Muscle of leg (tissue), 11 donors: ENCODE data around the gene SSTR5. TPM values are rescaled to one million over a fixed set of nuclear protein-coding genes. Genes with fewer than 3 reads are reported as not detected.
A peak's percentile ranks its signal among the peaks of the same experiment; 100 is the strongest.

Experiments
- DNase-seq: peaks from one replicate; pipeline ENCODE4 v3.0.0; 2013
- H3K27ac ChIP-seq: one replicate; pipeline ENCODE4 v1.5.1; 2013; ENCODE audit warnings: mild to moderate bottlenecking, low read length, control low read depth
- H3K27me3 ChIP-seq: one replicate; pipeline ENCODE4 v1.6.1; 2013; ENCODE audit warnings: low read length; ENCODE audit not compliant: control insufficient read depth, insufficient read depth
- H3K36me3 ChIP-seq: one replicate; pipeline ENCODE4 v1.6.1; 2013; ENCODE audit warnings: low read length; ENCODE audit not compliant: control insufficient read depth, insufficient read depth
- H3K4me1 ChIP-seq: one replicate; pipeline ENCODE4 v1.6.1; 2013; ENCODE audit warnings: low read length; ENCODE audit not compliant: control insufficient read depth, insufficient read depth
- H3K4me3 ChIP-seq: one replicate; pipeline ENCODE4 v1.5.1; 2013; ENCODE audit warnings: low read length, control low read depth
- H3K9me3 ChIP-seq: replicated peaks from 2 replicates; pipeline ENCODE4 v1.6.1; 2013; ENCODE audit warnings: low read depth, low read length; ENCODE audit not compliant: control insufficient read depth
- WGBS: methylation state at CpG from one replicate; pipeline ENCODE4 v1.1.5; 2013; ENCODE audit warnings: missing lambda C conversion rate; ENCODE audit not compliant: insufficient coverage; 5-methylcytosine and 5-hydroxymethylcytosine counted together
- polyA plus RNA-seq, 8 donors: library from polyadenylated mRNA; unstranded; fragments of 120-200 nt; gene quantifications; one replicate each; pipeline versions ENCODE4 v1.2.1 to v1.2.3, GENCODE V29; 2013; ENCODE audit warnings: inconsistent platforms in 1 of 8, low replicate concordance in 1 of 8; ENCODE audit not compliant: insufficient read length in 8 of 8, insufficient read depth in 1 of 8
- total RNA-seq: library from RNA; stranded (reverse); fragments of 120-200 nt; gene quantifications from one replicate; pipeline ENCODE4 v1.2.4, GENCODE V29; 2013

The SSTR5 gene
- total and polyA plus RNA-seq, 9 donors = 0.08 to 0.13 (median 0.10) TPM; not detected in 6

- DNase-seq = no peak
- Histone ChIP-seq H3K36me3 (no peaks in the 10 kb centered on the region), H3K4me1 (peaks cover 85% of the 10 kb centered on the region), H3K4me3 (no peak overlapping the region), H3K9me3 (peaks cover 3% of the 10 kb centered on the region), H3K27me3 (peaks cover 6% of the 10 kb centered on the region), H3K27ac (peak overlapping the region; percentile 7)
- 67% methylated on average over 21 of the region's 21 CpGs for WGBS
Observed at GRCh38 chr16:1053700-1054368, 18.7 kb upstream of the SSTR5 start.

GRCh38 chr16:1054660-1055556 lies 17.6 kb upstream of the SSTR5 start:
- Histone ChIP-seq H3K36me3 (no peaks in the 10 kb centered on the region), H3K27ac (peak overlapping the region; percentile 20), H3K4me3 (no peak overlapping the region), H3K4me1 (peaks cover 75% of the 10 kb centered on the region), H3K27me3 (peaks cover 6% of the 10 kb centered on the region), H3K9me3 (peaks cover 6% of the 10 kb centered on the region)
- WGBS = 13% methylated on average over 33 of the region's 34 CpGs
- DNase-seq = peak; percentile 87

DNA sequence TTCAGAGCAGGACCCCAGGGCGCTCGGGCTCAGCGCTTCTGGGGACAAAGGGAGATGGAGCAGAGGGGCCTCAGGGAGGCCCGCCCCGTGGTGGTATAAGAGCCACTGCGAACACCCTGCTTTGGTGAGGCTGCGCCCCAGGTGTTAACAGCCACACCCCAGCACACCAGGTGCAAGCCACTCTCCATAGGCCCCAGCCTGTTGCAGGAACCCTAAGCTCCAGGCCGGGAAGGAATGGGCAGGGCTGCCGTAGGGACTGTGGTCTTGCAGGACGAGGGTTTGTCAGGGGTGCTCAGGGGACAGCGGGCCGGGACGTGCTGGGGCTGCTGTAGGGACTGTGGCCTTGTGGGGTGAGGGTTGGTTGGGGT lies 17.0 kb upstream of the SSTR5 start:
- DNase-seq = no peak
- no peaks in the 10 kb centered on the region for H3K36me3 ChIP-seq
- H3K4me3 ChIP-seq = no peak overlapping the region
- peaks cover 3% of the 10 kb centered on the region for H3K27me3 ChIP-seq
- peaks cover 68% of the 10 kb centered on the region for H3K4me1 ChIP-seq
- no peak overlapping the region for H3K27ac ChIP-seq
- WGBS = 78% methylated on average over 7 of the region's 13 CpGs
- H3K9me3 ChIP-seq = peaks cover 6% of the 10 kb centered on the region

DNA sequence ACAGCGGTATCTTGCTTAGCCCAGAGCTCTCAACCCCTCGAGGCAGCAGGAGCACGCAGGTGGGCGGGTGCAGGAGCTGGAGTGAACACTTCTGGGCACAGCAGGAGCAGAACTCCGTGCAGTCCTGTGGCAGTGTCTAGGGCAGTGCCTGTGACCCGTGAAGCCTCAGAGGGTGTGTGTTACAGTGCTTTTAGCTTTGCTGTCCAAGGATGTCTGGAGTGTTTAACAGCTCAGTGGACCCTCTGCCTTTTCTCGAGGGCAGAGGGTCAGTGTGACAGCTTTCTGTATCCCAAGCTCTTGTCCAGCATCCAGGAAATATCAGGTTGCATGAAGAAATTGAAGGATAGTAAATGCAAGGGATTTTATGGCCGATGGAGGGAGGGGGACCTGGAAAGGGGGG lies 16.4 kb upstream of the SSTR5 start:
- H3K4me1 ChIP-seq = peaks cover 62% of the 10 kb centered on the region
- H3K9me3 ChIP-seq = peaks cover 6% of the 10 kb centered on the region
- no peak overlapping the region for H3K27ac ChIP-seq
- no peaks in the 10 kb centered on the region for H3K27me3 ChIP-seq
- no peak overlapping the region for H3K4me3 ChIP-seq
- WGBS = 62% methylated on average over 8 of the region's 8 CpGs
- H3K36me3 ChIP-seq = no peaks in the 10 kb centered on the region
- no peak for DNase-seq

- no peak overlapping the region for H3K4me3 ChIP-seq
- DNase-seq = no peak
- peaks cover 51% of the 10 kb centered on the region for H3K4me1 ChIP-seq
- no peaks in the 10 kb centered on the region for H3K36me3 ChIP-seq
- H3K27ac ChIP-seq = no peak overlapping the region
- 20% methylated on average over 31 of the region's 33 CpGs for WGBS
- H3K27me3 ChIP-seq = no peaks in the 10 kb centered on the region
- peaks cover 6% of the 10 kb centered on the region for H3K9me3 ChIP-seq
Observed at GRCh38 chr16:1057252-1057932, 15.2 kb upstream of the SSTR5 start.

DNA sequence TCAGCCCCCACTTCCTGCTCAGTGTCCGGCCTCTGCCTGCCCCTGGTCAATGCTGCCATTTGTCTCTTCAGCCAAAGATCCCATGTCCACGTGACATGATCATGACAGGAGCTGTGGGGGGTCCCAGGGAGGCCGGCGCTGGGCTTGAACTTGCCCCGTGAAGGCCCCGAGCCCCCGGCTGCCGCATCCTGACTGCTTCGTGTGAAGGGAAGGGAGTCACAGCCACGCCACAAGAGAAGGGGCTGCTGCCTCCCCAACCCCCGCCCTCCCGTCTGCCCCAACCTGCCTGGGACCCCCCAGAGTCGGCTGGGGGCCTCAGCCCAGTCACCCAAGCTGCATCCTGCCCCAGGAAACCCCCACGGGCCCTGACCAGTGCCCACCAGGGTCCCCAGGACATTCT lies 14.3 kb upstream of the SSTR5 start:
- Histone ChIP-seq H3K4me1 (peaks cover 42% of the 10 kb centered on the region), H3K4me3 (no peak overlapping the region), H3K27me3 (peaks cover 1% of the 10 kb centered on the region), H3K9me3 (peaks cover 6% of the 10 kb centered on the region), H3K36me3 (no peaks in the 10 kb centered on the region), H3K27ac (no peak overlapping the region)
- DNase-seq = no peak
- WGBS = 46% methylated on average over 10 of the region's 14 CpGs

DNA sequence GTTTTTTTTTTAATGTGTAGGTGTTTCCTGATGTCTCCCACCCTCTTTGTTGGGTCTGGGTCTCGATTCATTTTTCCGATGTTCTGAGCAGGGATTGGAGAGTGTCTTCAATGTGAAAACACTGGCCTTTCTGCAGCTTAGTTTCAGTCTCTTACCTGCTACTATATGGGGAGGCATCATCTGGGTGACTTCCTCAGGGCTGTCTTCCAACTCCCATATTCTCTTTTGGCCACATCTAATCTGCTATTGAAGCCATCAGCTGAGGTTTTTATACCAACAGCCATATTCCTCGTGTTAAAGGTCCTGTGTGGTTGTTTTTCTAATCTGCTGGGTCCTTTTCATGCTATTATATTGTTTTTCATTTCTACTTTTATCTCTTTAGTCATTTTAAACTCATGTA lies 13.2 kb upstream of the SSTR5 start:
- H3K9me3 ChIP-seq = peaks cover 6% of the 10 kb centered on the region
- no peak for DNase-seq
- no peak overlapping the region for H3K4me3 ChIP-seq
- H3K27ac ChIP-seq = no peak overlapping the region
- H3K27me3 ChIP-seq = peaks cover 10% of the 10 kb centered on the region
- peaks cover 31% of the 10 kb centered on the region for H3K4me1 ChIP-seq
- H3K36me3 ChIP-seq = no peaks in the 10 kb centered on the region
- WGBS = no CpG with 5 or more reads among the region's 3 CpGs

DNA sequence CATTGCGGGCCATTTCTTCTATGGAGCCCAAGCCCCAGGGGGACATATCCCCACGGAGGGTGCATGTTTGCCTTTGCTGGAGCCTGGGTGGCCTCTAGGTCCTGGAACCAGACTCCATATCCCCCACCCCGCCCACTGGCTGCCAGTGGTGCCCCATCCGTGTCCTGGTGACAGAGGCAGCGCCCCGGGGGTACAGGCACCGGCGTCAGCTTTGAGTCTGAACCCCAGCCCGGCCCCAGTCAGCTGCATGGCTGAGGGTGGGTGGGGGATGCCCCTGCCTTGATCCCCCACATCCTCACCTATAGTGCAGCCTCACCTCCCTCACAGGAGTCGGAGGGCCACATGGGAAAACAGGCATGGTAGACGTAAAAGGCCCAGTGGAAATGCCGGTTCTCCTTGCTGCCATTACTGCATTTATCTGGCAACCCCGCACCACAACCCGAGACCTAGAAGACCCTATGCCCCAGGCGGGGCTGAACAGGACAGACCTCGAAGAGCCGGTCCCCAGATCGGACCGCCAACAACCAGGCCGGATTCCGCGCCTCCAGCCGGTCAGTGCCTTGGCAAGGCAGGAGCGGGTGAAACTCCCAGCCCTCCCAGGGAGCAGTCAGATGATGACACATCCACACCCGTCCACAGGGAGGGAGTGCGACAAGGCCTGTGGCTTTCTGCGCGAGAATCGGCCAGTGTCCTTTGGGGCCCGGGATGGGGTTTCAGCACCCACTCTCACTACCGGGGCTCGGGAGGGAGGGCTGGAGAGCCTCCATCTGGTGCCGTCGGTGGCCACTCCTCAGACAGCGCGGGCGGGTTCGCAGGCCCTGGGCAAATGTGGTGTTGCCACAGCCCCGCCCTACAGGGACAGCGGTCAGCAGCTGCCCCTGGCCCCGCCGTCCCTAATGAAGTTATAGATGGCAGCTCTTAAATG lies 11.9 kb upstream of the SSTR5 start:
- H3K4me3 ChIP-seq = no peak overlapping the region
- no peak for DNase-seq
- WGBS = 79% methylated on average over 30 of the region's 42 CpGs
- no peak overlapping the region for H3K27ac ChIP-seq
- H3K36me3 ChIP-seq = no peaks in the 10 kb centered on the region
- peaks cover 18% of the 10 kb centered on the region for H3K4me1 ChIP-seq
- peaks cover 23% of the 10 kb centered on the region for H3K27me3 ChIP-seq
- peaks cover 6% of the 10 kb centered on the region for H3K9me3 ChIP-seq

DNA sequence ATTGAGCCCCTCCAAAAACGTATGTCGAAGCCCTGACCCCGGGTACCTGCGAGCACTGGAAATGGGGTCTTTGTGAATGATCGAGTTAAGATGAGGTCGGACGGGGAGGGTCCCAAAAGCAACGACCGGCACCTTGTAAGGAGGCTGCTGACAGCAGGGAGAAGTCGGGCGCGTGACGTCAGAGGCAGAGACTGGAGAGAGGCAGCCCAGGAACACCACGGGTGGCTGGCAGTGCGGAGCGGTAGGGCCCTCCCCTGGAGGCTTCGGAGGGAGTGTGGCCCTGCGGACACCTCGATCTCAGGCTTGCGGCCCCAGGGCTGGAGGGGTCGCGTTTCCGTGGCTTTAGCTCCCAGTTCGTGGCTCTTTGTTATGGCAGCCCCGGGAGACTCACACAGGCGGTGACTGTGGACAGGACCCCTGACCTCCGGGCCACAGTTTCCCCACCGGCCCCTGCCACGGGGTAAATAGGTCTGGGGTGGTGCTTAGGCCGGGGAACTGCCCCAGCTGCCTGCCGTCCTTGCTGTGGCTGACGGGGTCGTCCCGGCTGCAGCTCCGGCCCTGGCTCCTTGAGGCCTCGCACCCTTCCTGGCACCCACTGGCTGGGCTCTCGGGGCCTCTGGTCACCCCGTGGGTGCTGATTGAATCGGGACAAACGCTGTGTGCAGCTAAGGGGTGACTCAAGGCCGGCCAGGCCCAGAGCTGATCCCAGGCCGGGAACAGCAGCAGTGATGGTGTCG lies 10.6 kb upstream of the SSTR5 start:
- no peak overlapping the region for H3K27ac ChIP-seq
- H3K9me3 ChIP-seq = peaks cover 3% of the 10 kb centered on the region
- peaks cover 10% of the 10 kb centered on the region for H3K4me1 ChIP-seq
- H3K27me3 ChIP-seq = peaks cover 36% of the 10 kb centered on the region
- WGBS = 81% methylated on average over 42 of the region's 43 CpGs
- H3K4me3 ChIP-seq = no peak overlapping the region
- no peak for DNase-seq
- no peaks in the 10 kb centered on the region for H3K36me3 ChIP-seq
